HL-60 (cell line): ENCODE results near the gene TRMT61A.

ENCODE experiments used
- DNase-seq, 2 experiments: peaks; one replicate each; pipeline ENCODE4 v3.0.0-alpha.2; 2010 to 2020; ENCODE audit warnings: low read depth in 1 of 2, low spot score in 1 of 2
- H3K27ac ChIP-seq: fragments of 250-450 bp; sonication (Bioruptor Pico); replicated peaks from 2 replicates; pipeline ENCODE4 v1.5.1; 2020; ENCODE audit warnings: mild to moderate bottlenecking, moderate library complexity
- H3K27me3 ChIP-seq: fragments of 250-450 bp; sonication (Bioruptor Pico); 2 replicates; pipeline ENCODE4 v1.5.1; 2021; ENCODE audit warnings: mild to moderate bottlenecking, moderate library complexity; ENCODE audit not compliant: insufficient read depth, poor library complexity, severe bottlenecking
- H3K4me3 ChIP-seq: replicated peaks from 2 replicates; pipeline ENCODE4 v1.5.1; 2011; ENCODE audit warnings: mild to moderate bottlenecking, control low read depth, low read length; ENCODE audit not compliant: insufficient read depth
- GABPA ChIP-seq: IDR thresholded peaks from 2 replicates; pipeline ENCODE4 v1.6.1; 2012; ENCODE audit warnings: low read depth
- POLR2AphosphoS5 ChIP-seq: IDR thresholded peaks from 2 replicates; pipeline ENCODE4 v1.6.1; 2012; ENCODE audit warnings: low read depth
- SPI1 ChIP-seq: IDR thresholded peaks from 2 replicates; pipeline ENCODE4 v1.6.1; 2012; ENCODE audit warnings: low read depth, mild to moderate bottlenecking, borderline replicate concordance
- TF ChIP-seq, protein P1 (sequence below): IDR thresholded peaks from 2 replicates; pipeline ENCODE4 v1.6.1; 2012; ENCODE audit warnings: low read depth; ENCODE audit not compliant: insufficient replicate concordance
- TF ChIP-seq, protein P2 (sequence below): IDR thresholded peaks from one replicate; pipeline ENCODE4 v1.5.1; 2011; ENCODE audit warnings: low read length, control low read depth, inconsistent platforms; ENCODE audit not compliant: insufficient read depth

Gene TRMT61A

DNA sequence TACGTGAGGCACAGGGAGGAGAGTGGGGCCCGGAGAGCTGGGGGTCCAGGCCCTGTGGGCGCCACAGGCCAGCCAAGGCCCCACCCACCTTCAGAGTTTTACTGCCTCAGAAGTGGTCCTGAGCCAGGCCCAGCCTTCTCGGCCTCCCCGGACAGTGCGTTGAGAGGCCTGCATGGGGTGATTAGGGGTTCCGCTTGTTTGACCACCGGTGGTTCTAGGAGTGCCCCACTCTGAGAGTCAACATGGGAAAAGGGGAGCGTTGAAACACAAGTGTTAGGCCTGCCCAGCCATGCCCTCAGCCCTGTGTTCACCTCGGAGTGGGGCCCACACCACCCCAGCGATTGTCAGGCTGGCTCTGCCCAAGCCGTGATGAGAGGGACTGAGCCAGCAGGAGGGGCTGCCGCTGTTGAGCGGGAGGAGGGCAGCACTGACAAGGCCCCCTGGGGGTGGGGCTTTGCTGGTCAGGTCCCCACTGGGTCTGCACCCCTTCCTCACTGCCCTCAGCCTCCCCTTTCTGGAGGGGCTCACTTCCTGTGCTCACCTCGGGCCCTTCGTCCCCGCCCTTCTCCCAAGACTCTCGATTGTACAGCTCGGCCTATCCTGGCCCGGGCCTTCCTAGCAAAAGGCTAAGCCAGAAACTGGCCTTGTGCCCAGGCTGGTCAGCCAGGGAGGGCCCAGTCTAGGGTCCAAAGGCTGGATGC, 11.1 kb upstream of the TRMT61A start:
- Histone ChIP-seq H3K27ac (no peak overlapping the region), H3K27me3 (peaks cover 11% of the 10 kb centered on the region), H3K4me3 (no peak overlapping the region)
- no peak for DNase-seq
- TF ChIP-seq GABPA (no peak), POLR2AphosphoS5 (no peak), SPI1 (no peak)
- TF ChIP-seq, protein P1, sequence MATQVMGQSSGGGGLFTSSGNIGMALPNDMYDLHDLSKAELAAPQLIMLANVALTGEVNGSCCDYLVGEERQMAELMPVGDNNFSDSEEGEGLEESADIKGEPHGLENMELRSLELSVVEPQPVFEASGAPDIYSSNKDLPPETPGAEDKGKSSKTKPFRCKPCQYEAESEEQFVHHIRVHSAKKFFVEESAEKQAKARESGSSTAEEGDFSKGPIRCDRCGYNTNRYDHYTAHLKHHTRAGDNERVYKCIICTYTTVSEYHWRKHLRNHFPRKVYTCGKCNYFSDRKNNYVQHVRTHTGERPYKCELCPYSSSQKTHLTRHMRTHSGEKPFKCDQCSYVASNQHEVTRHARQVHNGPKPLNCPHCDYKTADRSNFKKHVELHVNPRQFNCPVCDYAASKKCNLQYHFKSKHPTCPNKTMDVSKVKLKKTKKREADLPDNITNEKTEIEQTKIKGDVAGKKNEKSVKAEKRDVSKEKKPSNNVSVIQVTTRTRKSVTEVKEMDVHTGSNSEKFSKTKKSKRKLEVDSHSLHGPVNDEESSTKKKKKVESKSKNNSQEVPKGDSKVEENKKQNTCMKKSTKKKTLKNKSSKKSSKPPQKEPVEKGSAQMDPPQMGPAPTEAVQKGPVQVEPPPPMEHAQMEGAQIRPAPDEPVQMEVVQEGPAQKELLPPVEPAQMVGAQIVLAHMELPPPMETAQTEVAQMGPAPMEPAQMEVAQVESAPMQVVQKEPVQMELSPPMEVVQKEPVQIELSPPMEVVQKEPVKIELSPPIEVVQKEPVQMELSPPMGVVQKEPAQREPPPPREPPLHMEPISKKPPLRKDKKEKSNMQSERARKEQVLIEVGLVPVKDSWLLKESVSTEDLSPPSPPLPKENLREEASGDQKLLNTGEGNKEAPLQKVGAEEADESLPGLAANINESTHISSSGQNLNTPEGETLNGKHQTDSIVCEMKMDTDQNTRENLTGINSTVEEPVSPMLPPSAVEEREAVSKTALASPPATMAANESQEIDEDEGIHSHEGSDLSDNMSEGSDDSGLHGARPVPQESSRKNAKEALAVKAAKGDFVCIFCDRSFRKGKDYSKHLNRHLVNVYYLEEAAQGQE = no peak
- TF ChIP-seq, protein P2, sequence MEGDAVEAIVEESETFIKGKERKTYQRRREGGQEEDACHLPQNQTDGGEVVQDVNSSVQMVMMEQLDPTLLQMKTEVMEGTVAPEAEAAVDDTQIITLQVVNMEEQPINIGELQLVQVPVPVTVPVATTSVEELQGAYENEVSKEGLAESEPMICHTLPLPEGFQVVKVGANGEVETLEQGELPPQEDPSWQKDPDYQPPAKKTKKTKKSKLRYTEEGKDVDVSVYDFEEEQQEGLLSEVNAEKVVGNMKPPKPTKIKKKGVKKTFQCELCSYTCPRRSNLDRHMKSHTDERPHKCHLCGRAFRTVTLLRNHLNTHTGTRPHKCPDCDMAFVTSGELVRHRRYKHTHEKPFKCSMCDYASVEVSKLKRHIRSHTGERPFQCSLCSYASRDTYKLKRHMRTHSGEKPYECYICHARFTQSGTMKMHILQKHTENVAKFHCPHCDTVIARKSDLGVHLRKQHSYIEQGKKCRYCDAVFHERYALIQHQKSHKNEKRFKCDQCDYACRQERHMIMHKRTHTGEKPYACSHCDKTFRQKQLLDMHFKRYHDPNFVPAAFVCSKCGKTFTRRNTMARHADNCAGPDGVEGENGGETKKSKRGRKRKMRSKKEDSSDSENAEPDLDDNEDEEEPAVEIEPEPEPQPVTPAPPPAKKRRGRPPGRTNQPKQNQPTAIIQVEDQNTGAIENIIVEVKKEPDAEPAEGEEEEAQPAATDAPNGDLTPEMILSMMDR = no peak

DNA sequence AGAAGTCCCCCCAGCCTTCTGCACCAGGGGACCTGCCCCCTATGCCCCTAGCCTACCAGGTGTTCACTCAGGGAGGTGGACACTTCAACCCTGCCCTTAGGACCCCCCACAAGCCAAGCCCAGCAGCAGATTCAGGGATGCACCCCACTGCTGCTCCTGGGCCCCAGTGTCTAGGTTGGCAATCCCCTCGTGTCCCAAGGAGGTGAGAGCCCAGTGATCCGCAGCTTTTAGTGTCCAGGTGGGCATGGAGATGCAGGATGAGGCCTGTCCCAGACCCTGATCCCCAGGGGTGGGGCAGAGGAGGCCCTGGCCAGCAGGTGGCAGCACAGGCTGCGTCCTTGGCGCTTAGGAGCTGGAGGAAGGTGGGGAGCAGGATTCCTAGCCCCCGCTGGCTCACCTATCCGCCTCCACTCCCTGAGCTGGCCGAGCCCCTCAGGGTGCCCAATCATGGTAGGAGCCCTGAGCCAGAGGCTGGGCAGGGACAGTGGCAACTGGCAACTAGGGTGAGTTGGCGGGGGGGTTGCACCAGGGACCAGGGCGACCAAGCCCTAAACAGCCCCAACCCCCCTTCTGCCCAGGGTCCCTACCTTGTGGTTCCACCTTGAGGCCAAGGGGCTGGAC, 10.5 kb upstream of the TRMT61A start:
- DNase-seq = peak in 1 of 2 experiments; percentile 51
- TF ChIP-seq SPI1 = no peak
- TF ChIP-seq, protein P2 = peak; percentile 94
- Histone ChIP-seq H3K27me3 (peaks cover 17% of the 10 kb centered on the region), H3K27ac (no peak overlapping the region), H3K4me3 (no peak overlapping the region)

DNA sequence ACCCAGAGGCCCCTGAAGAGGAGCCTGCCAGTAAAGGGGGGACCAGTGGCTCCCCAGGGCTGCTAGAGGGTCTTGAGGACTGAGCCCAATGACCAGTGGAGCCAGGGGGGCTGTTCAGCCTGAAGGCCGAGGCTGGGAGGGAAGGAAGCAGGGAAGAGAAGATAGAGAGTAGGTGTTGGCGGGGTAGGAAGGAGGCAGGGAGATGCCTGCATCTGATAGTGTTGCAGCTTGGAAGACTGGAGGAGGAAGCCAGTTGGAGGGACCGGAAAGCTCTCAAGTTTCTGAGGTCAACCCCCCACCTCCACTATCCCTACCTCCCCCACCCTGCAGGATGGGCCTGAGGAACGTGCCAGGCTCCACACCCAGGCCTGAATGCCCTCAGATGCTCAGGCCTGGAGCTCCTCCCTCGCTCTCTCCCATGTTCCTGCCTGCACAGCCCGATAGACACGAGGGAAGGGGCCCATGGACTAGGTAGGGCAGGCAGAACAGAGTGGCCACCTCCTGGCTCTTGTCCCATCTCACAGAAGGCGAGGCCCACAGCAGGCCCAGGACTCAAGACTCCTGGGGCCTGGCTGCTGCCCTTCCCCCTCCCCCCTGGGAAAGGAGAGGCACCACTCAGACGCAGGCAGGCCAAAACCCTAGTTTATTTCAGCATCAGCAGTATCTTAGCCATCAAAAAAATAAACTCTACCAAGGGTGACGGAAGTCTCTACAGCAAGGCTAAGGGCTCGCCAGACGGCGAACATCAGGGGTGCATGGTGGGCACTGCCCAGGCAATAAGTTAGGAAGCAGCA, 9.8 kb upstream of the TRMT61A start:
- Histone ChIP-seq H3K27me3 (peaks cover 17% of the 10 kb centered on the region), H3K4me3 (no peak overlapping the region), H3K27ac (no peak overlapping the region)
- TF ChIP-seq POLR2AphosphoS5 (0 out of 2 replicates have a peak, but pooled peaks have one; percentile 10), GABPA (no peak), SPI1 (no peak)
- TF ChIP-seq, protein P2 = no peak
- TF ChIP-seq, protein P1 = no peak
- peak in 1 of 2 experiments; percentile 38 for DNase-seq
